H9 (cell line): Measurements from ENCODE around the gene ZIK1. TPM values are rescaled to one million over a fixed set of nuclear protein-coding genes. Genes with fewer than 3 reads are reported as not detected.

Source experiments
- DNase-seq: peaks from one replicate; pipeline ENCODE4 v3.0.0-alpha.2; 2017
- H2AFZ ChIP-seq: one replicate; pipeline ENCODE4 v1.6.1; 2013; ENCODE audit warnings: mild to moderate bottlenecking, low read length, control low read depth, moderate library complexity
- H2AK5ac ChIP-seq: 2 replicates; pipeline ENCODE4 v1.6.1; 2013; ENCODE audit warnings: low read length, control low read depth, mixed read lengths; ENCODE audit not compliant: insufficient read length
- H2BK120ac ChIP-seq: one replicate; pipeline ENCODE4 v1.6.1; 2013; ENCODE audit warnings: low read depth, mild to moderate bottlenecking, low read length, control low read depth, inconsistent platforms; ENCODE audit not compliant: poor library complexity, severe bottlenecking
- H2BK12ac ChIP-seq: 2 replicates; pipeline ENCODE4 v1.6.1; 2013; ENCODE audit warnings: low read length, control low read depth, mixed read lengths, low read depth; ENCODE audit not compliant: insufficient read length
- H2BK15ac ChIP-seq: 2 replicates; pipeline ENCODE4 v1.6.1; 2013; ENCODE audit warnings: low read depth, low read length, control low read depth
- H2BK20ac ChIP-seq: one replicate; pipeline ENCODE4 v1.6.1; 2013; ENCODE audit warnings: low read depth, mild to moderate bottlenecking, low read length, control low read depth, inconsistent platforms; ENCODE audit not compliant: poor library complexity, severe bottlenecking
- H2BK5ac ChIP-seq: 2 replicates; pipeline ENCODE4 v1.6.1; 2013; ENCODE audit warnings: low read length, control low read depth, mixed read lengths; ENCODE audit not compliant: insufficient read length
- H3K14ac ChIP-seq: 2 replicates; pipeline ENCODE4 v1.6.1; 2013; ENCODE audit warnings: low read length, control low read depth; ENCODE audit not compliant: insufficient read depth
- H3K18ac ChIP-seq: 2 replicates; pipeline ENCODE4 v1.6.1; 2013; ENCODE audit warnings: low read depth, mild to moderate bottlenecking, mixed read lengths, low read length, control low read depth; ENCODE audit not compliant: insufficient read length
- H3K23ac ChIP-seq: 2 replicates; pipeline ENCODE4 v1.6.1; 2013; ENCODE audit warnings: low read length, control low read depth, mixed read lengths, low read depth; ENCODE audit not compliant: insufficient read length
- H3K23me2 ChIP-seq: 2 replicates; pipeline ENCODE4 v1.6.1; 2013; ENCODE audit warnings: low read depth, mild to moderate bottlenecking, mixed read lengths, low read length, control low read depth; ENCODE audit not compliant: insufficient read length, poor library complexity, severe bottlenecking
- H3K27ac ChIP-seq: 2 replicates; pipeline ENCODE4 v1.5.1; 2013; ENCODE audit warnings: low read length, control low read depth, mixed read lengths, low read depth; ENCODE audit not compliant: insufficient read length
- H3K27me3 ChIP-seq: 2 replicates; pipeline ENCODE4 v1.6.1; 2013; ENCODE audit warnings: low read length, control low read depth, inconsistent platforms; ENCODE audit not compliant: insufficient read depth
- H3K4ac ChIP-seq: 2 replicates; pipeline ENCODE4 v1.6.1; 2013; ENCODE audit warnings: low read depth, mild to moderate bottlenecking, control low read depth, inconsistent platforms, low read length, moderate library complexity
- H3K4me1 ChIP-seq: 2 replicates; pipeline ENCODE4 v1.6.1; 2013; ENCODE audit warnings: low read length, control low read depth, inconsistent platforms; ENCODE audit not compliant: insufficient read depth
- H3K4me2 ChIP-seq: 2 replicates; pipeline ENCODE4 v1.6.1; 2013; ENCODE audit warnings: low read length, control low read depth, mixed read lengths; ENCODE audit not compliant: insufficient read length, insufficient read depth
- H3K56ac ChIP-seq: 2 replicates; pipeline ENCODE4 v1.6.1; 2013; ENCODE audit warnings: low read depth, mild to moderate bottlenecking, mixed read lengths, low read length, control low read depth; ENCODE audit not compliant: insufficient read length
- H3K79me1 ChIP-seq: 2 replicates; pipeline ENCODE4 v1.6.1; 2013; ENCODE audit warnings: low read depth, mild to moderate bottlenecking, moderate library complexity, low read length, control low read depth, inconsistent platforms; ENCODE audit not compliant: insufficient read depth, poor library complexity, severe bottlenecking
- H3K79me2 ChIP-seq: 2 replicates; pipeline ENCODE4 v1.6.1; 2013; ENCODE audit warnings: low read length, control low read depth, inconsistent platforms; ENCODE audit not compliant: insufficient read depth
- H3K9ac ChIP-seq: 2 replicates; pipeline ENCODE4 v1.6.1; 2013; ENCODE audit warnings: low read length, control low read depth, mixed read lengths; ENCODE audit not compliant: insufficient read length; ENCODE audit errors: extremely low read depth
- H3K9me3 ChIP-seq: one replicate; pipeline ENCODE4 v1.6.1; 2013; ENCODE audit warnings: low read depth, low read length, inconsistent platforms; ENCODE audit not compliant: control insufficient read depth
- H3T11ph ChIP-seq: one replicate; pipeline ENCODE4 v1.6.1; 2013; ENCODE audit warnings: mild to moderate bottlenecking, low read length, control low read depth, inconsistent platforms
- H4K20me1 ChIP-seq: one replicate; pipeline ENCODE4 v1.6.1; 2013; ENCODE audit not compliant: control insufficient read depth, insufficient read length, insufficient read depth
- H4K5ac ChIP-seq: 2 replicates; pipeline ENCODE4 v1.6.1; 2013; ENCODE audit warnings: low read depth, mild to moderate bottlenecking, mixed read lengths, low read length, control low read depth; ENCODE audit not compliant: insufficient read length
- H4K8ac ChIP-seq: replicated peaks from 2 replicates; pipeline ENCODE4 v1.6.1; 2013; ENCODE audit warnings: low read length, control low read depth, mixed read lengths, low read depth; ENCODE audit not compliant: insufficient read length
- H4K91ac ChIP-seq: 2 replicates; pipeline ENCODE4 v1.6.1; 2013; ENCODE audit warnings: low read depth, mild to moderate bottlenecking, moderate library complexity, mixed read lengths, low read length, control low read depth; ENCODE audit not compliant: insufficient read length
- H3K27ac Mint-ChIP-seq, 3 experiments: 2 replicates in 2 of 3; 3 replicates in 1 of 3; pipeline ENCODE4 v1.8.0; 2020 to 2021; ENCODE audit warnings: mixed read lengths in 3 of 3, mild to moderate bottlenecking in 1 of 3, moderate library complexity in 1 of 3
- H3K27me3 Mint-ChIP-seq: 2 replicates; pipeline ENCODE4 v1.8.0; 2021; ENCODE audit warnings: low read depth, mild to moderate bottlenecking, moderate library complexity, mixed read lengths
- H3K36me3 Mint-ChIP-seq, 3 experiments: 2 replicates in 2 of 3; 3 replicates in 1 of 3; pipeline ENCODE4 v1.8.0; 2020 to 2021; ENCODE audit warnings: low read depth in 3 of 3, mixed read lengths in 3 of 3; ENCODE audit not compliant: insufficient read depth in 1 of 3
- H3K4me1 Mint-ChIP-seq, 2 experiments: 2 replicates each; pipeline ENCODE4 v1.8.0; 2020; ENCODE audit warnings: mixed read lengths in 2 of 2
- H3K4me3 Mint-ChIP-seq, 2 experiments: 2 replicates in 1 of 2; 3 replicates in 1 of 2; pipeline ENCODE4 v1.8.0; 2020 to 2021; ENCODE audit warnings: mild to moderate bottlenecking in 2 of 2, mixed read lengths in 2 of 2, moderate library complexity in 1 of 2
- H3K9me3 Mint-ChIP-seq, 2 experiments: 2 replicates in 1 of 2; 3 replicates in 1 of 2; pipeline ENCODE4 v1.8.0; 2020; ENCODE audit warnings: mild to moderate bottlenecking in 2 of 2, mixed read lengths in 2 of 2, moderate library complexity in 1 of 2
- CTCF ChIP-seq: fragments of 200-600 bp; sonication (generic); conservative IDR thresholded peaks from 3 replicates; pipeline ENCODE4 v1.8.0; 2021; ENCODE audit warnings: antibody characterized with exemption, mild to moderate bottlenecking
- WGBS: extraction: QIAGEN DNeasy Blood & Tissue Kit; methylation state at CpG from one replicate; pipeline ENCODE4 v1.1.7; 2013; ENCODE audit warnings: missing lambda C conversion rate, low lambda C conversion rate, mixed read lengths; ENCODE audit not compliant: insufficient read length; ENCODE audit errors: extremely low coverage; 5-methylcytosine and 5-hydroxymethylcytosine counted together
- total RNA-seq: library from RNA; stranded (reverse); gene quantifications from 2 replicates; pipeline ENCODE4 v1.2.1, GENCODE V29; 2021

Gene ZIK1
- total RNA-seq, 1 experiment from 2014 or later, result 27.8 TPM

- no peak overlapping the region for H2BK15ac ChIP-seq
- no peak overlapping the region for H4K91ac ChIP-seq
- H3K18ac ChIP-seq, result no peak overlapping the region
- no peak overlapping the region for H3K56ac ChIP-seq
- H4K5ac ChIP-seq, result no peak overlapping the region
- no peaks in the 10 kb centered on the region for H3K4me1 ChIP-seq
- no peak overlapping the region for H3K4me3 Mint-ChIP-seq
- H2BK120ac ChIP-seq, result no peak overlapping the region
- no peak overlapping the region for H3K4ac ChIP-seq
- no peaks in the 10 kb centered on the region for H3K79me1 ChIP-seq
- no peaks in the 10 kb centered on the region for H3K4me1 Mint-ChIP-seq
- H3K4me2 ChIP-seq, result no peak overlapping the region
- no peak overlapping the region for H3K23ac ChIP-seq
- no peaks in the 10 kb centered on the region for H3K79me2 ChIP-seq
- H3K14ac ChIP-seq, result no peak overlapping the region
- peaks cover 3% of the 10 kb centered on the region; the same call in 1 of the 2 replicates for H3K27me3 Mint-ChIP-seq
- no peaks in the 10 kb centered on the region for H4K20me1 ChIP-seq
- no peak for TF ChIP-seq CTCF
- H3K36me3 Mint-ChIP-seq, result peaks cover 56 to 66% (median 58%) of the 10 kb centered on the region in 3 experiments
- DNase-seq, result no peak
- H3K27ac Mint-ChIP-seq, result no peak overlapping the region
- H3K9me3 Mint-ChIP-seq, result peaks cover 21 to 34% of the 10 kb centered on the region in 2 experiments
- no peak overlapping the region for H2BK12ac ChIP-seq
- H3K23me2 ChIP-seq, result no peaks in the 10 kb centered on the region
- no peak overlapping the region for H3K27ac ChIP-seq
- no peak overlapping the region for H3T11ph ChIP-seq
- no peak overlapping the region for H3K9ac ChIP-seq
- no peaks in the 10 kb centered on the region for H3K27me3 ChIP-seq
- no peak overlapping the region for H2BK20ac ChIP-seq
- H4K8ac ChIP-seq, result no peak overlapping the region
- WGBS, result no CpG with 5 or more reads among the region's 4 CpGs
- no peaks in the 10 kb centered on the region for H3K9me3 ChIP-seq
- H2AK5ac ChIP-seq, result no peak overlapping the region
- no peak overlapping the region for H2AFZ ChIP-seq
- H2BK5ac ChIP-seq, result no peak overlapping the region
Observed at GRCh38 chr19:57641715-57642234, 57.8 kb downstream of the ZIK1 start.
